H9 (cell line): ENCODE results near the gene OSR1. TPM values are rescaled to one million over a fixed set of nuclear protein-coding genes. Genes with fewer than 3 reads are reported as not detected.

Source experiments
- DNase-seq: peaks from one replicate; pipeline ENCODE4 v3.0.0-alpha.2; 2017
- H2AFZ ChIP-seq: one replicate; pipeline ENCODE4 v1.6.1; 2013; ENCODE audit warnings: mild to moderate bottlenecking, low read length, control low read depth, moderate library complexity
- H2AK5ac ChIP-seq: 2 replicates; pipeline ENCODE4 v1.6.1; 2013; ENCODE audit warnings: low read length, control low read depth, mixed read lengths; ENCODE audit not compliant: insufficient read length
- H2BK120ac ChIP-seq: one replicate; pipeline ENCODE4 v1.6.1; 2013; ENCODE audit warnings: low read depth, mild to moderate bottlenecking, low read length, control low read depth, inconsistent platforms; ENCODE audit not compliant: poor library complexity, severe bottlenecking
- H2BK12ac ChIP-seq: 2 replicates; pipeline ENCODE4 v1.6.1; 2013; ENCODE audit warnings: low read length, control low read depth, mixed read lengths, low read depth; ENCODE audit not compliant: insufficient read length
- H2BK15ac ChIP-seq: 2 replicates; pipeline ENCODE4 v1.6.1; 2013; ENCODE audit warnings: low read depth, low read length, control low read depth
- H2BK20ac ChIP-seq: one replicate; pipeline ENCODE4 v1.6.1; 2013; ENCODE audit warnings: low read depth, mild to moderate bottlenecking, low read length, control low read depth, inconsistent platforms; ENCODE audit not compliant: poor library complexity, severe bottlenecking
- H2BK5ac ChIP-seq: 2 replicates; pipeline ENCODE4 v1.6.1; 2013; ENCODE audit warnings: low read length, control low read depth, mixed read lengths; ENCODE audit not compliant: insufficient read length
- H3K14ac ChIP-seq: 2 replicates; pipeline ENCODE4 v1.6.1; 2013; ENCODE audit warnings: low read length, control low read depth; ENCODE audit not compliant: insufficient read depth
- H3K18ac ChIP-seq: 2 replicates; pipeline ENCODE4 v1.6.1; 2013; ENCODE audit warnings: low read depth, mild to moderate bottlenecking, mixed read lengths, low read length, control low read depth; ENCODE audit not compliant: insufficient read length
- H3K23ac ChIP-seq: 2 replicates; pipeline ENCODE4 v1.6.1; 2013; ENCODE audit warnings: low read length, control low read depth, mixed read lengths, low read depth; ENCODE audit not compliant: insufficient read length
- H3K23me2 ChIP-seq: 2 replicates; pipeline ENCODE4 v1.6.1; 2013; ENCODE audit warnings: low read depth, mild to moderate bottlenecking, mixed read lengths, low read length, control low read depth; ENCODE audit not compliant: insufficient read length, poor library complexity, severe bottlenecking
- H3K27ac ChIP-seq: 2 replicates; pipeline ENCODE4 v1.5.1; 2013; ENCODE audit warnings: low read length, control low read depth, mixed read lengths, low read depth; ENCODE audit not compliant: insufficient read length
- H3K27me3 ChIP-seq: 2 replicates; pipeline ENCODE4 v1.6.1; 2013; ENCODE audit warnings: low read length, control low read depth, inconsistent platforms; ENCODE audit not compliant: insufficient read depth
- H3K4ac ChIP-seq: 2 replicates; pipeline ENCODE4 v1.6.1; 2013; ENCODE audit warnings: low read depth, mild to moderate bottlenecking, control low read depth, inconsistent platforms, low read length, moderate library complexity
- H3K4me1 ChIP-seq: 2 replicates; pipeline ENCODE4 v1.6.1; 2013; ENCODE audit warnings: low read length, control low read depth, inconsistent platforms; ENCODE audit not compliant: insufficient read depth
- H3K4me2 ChIP-seq: 2 replicates; pipeline ENCODE4 v1.6.1; 2013; ENCODE audit warnings: low read length, control low read depth, mixed read lengths; ENCODE audit not compliant: insufficient read length, insufficient read depth
- H3K56ac ChIP-seq: 2 replicates; pipeline ENCODE4 v1.6.1; 2013; ENCODE audit warnings: low read depth, mild to moderate bottlenecking, mixed read lengths, low read length, control low read depth; ENCODE audit not compliant: insufficient read length
- H3K79me1 ChIP-seq: 2 replicates; pipeline ENCODE4 v1.6.1; 2013; ENCODE audit warnings: low read depth, mild to moderate bottlenecking, moderate library complexity, low read length, control low read depth, inconsistent platforms; ENCODE audit not compliant: insufficient read depth, poor library complexity, severe bottlenecking
- H3K79me2 ChIP-seq: 2 replicates; pipeline ENCODE4 v1.6.1; 2013; ENCODE audit warnings: low read length, control low read depth, inconsistent platforms; ENCODE audit not compliant: insufficient read depth
- H3K9ac ChIP-seq: 2 replicates; pipeline ENCODE4 v1.6.1; 2013; ENCODE audit warnings: low read length, control low read depth, mixed read lengths; ENCODE audit not compliant: insufficient read length; ENCODE audit errors: extremely low read depth
- H3K9me3 ChIP-seq: one replicate; pipeline ENCODE4 v1.6.1; 2013; ENCODE audit warnings: low read depth, low read length, inconsistent platforms; ENCODE audit not compliant: control insufficient read depth
- H3T11ph ChIP-seq: one replicate; pipeline ENCODE4 v1.6.1; 2013; ENCODE audit warnings: mild to moderate bottlenecking, low read length, control low read depth, inconsistent platforms
- H4K20me1 ChIP-seq: one replicate; pipeline ENCODE4 v1.6.1; 2013; ENCODE audit not compliant: control insufficient read depth, insufficient read length, insufficient read depth
- H4K5ac ChIP-seq: 2 replicates; pipeline ENCODE4 v1.6.1; 2013; ENCODE audit warnings: low read depth, mild to moderate bottlenecking, mixed read lengths, low read length, control low read depth; ENCODE audit not compliant: insufficient read length
- H4K8ac ChIP-seq: replicated peaks from 2 replicates; pipeline ENCODE4 v1.6.1; 2013; ENCODE audit warnings: low read length, control low read depth, mixed read lengths, low read depth; ENCODE audit not compliant: insufficient read length
- H4K91ac ChIP-seq: 2 replicates; pipeline ENCODE4 v1.6.1; 2013; ENCODE audit warnings: low read depth, mild to moderate bottlenecking, moderate library complexity, mixed read lengths, low read length, control low read depth; ENCODE audit not compliant: insufficient read length
- H3K27ac Mint-ChIP-seq, 3 experiments: 2 replicates in 2 of 3; 3 replicates in 1 of 3; pipeline ENCODE4 v1.8.0; 2020 to 2021; ENCODE audit warnings: mixed read lengths in 3 of 3, mild to moderate bottlenecking in 1 of 3, moderate library complexity in 1 of 3
- H3K27me3 Mint-ChIP-seq: 2 replicates; pipeline ENCODE4 v1.8.0; 2021; ENCODE audit warnings: low read depth, mild to moderate bottlenecking, moderate library complexity, mixed read lengths
- H3K36me3 Mint-ChIP-seq, 3 experiments: 2 replicates in 2 of 3; 3 replicates in 1 of 3; pipeline ENCODE4 v1.8.0; 2020 to 2021; ENCODE audit warnings: low read depth in 3 of 3, mixed read lengths in 3 of 3; ENCODE audit not compliant: insufficient read depth in 1 of 3
- H3K4me1 Mint-ChIP-seq, 2 experiments: 2 replicates each; pipeline ENCODE4 v1.8.0; 2020; ENCODE audit warnings: mixed read lengths in 2 of 2
- H3K4me3 Mint-ChIP-seq, 2 experiments: 2 replicates in 1 of 2; 3 replicates in 1 of 2; pipeline ENCODE4 v1.8.0; 2020 to 2021; ENCODE audit warnings: mild to moderate bottlenecking in 2 of 2, mixed read lengths in 2 of 2, moderate library complexity in 1 of 2
- H3K9me3 Mint-ChIP-seq, 2 experiments: 2 replicates in 1 of 2; 3 replicates in 1 of 2; pipeline ENCODE4 v1.8.0; 2020; ENCODE audit warnings: mild to moderate bottlenecking in 2 of 2, mixed read lengths in 2 of 2, moderate library complexity in 1 of 2
- WGBS: extraction: QIAGEN DNeasy Blood & Tissue Kit; methylation state at CpG from one replicate; pipeline ENCODE4 v1.1.7; 2013; ENCODE audit warnings: missing lambda C conversion rate, low lambda C conversion rate, mixed read lengths; ENCODE audit not compliant: insufficient read length; ENCODE audit errors: extremely low coverage; 5-methylcytosine and 5-hydroxymethylcytosine counted together
- total RNA-seq: library from RNA; stranded (reverse); gene quantifications from 2 replicates; pipeline ENCODE4 v1.2.1, GENCODE V29; 2021
- TF ChIP-seq, protein P1 (sequence below): fragments of 200-600 bp; sonication (generic); conservative IDR thresholded peaks from 3 replicates; pipeline ENCODE4 v1.8.0; 2021; ENCODE audit warnings: antibody characterized with exemption, mild to moderate bottlenecking

Gene OSR1
- total RNA-seq, 1 experiment from 2014 or later, result 0.35 TPM

DNA sequence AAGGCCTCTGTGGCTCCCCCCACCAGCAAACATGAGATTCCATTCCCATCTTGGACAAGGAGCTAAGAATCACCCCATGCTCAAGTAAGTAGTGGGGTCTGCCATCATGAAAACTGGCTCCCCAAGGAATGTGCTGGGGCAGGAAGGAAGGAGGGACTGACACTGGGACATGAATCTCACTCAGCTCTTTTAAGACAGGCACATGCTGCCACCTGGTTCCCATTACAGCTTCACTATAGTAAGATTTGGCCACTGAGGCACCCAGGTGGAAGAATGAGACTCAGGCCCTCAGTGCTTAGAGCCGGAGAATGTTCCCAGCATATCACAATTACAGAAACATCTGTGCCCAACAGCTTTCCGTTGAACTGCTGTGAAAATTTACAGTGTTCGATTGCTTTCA lies 38.7 kb downstream of the OSR1 start:
- Histone ChIP-seq H2BK5ac (no peak overlapping the region), H2AFZ (no peak overlapping the region), H3K4me2 (no peak overlapping the region), H3K4me1 (no peaks in the 10 kb centered on the region), H3K56ac (no peak overlapping the region), H4K8ac (no peak overlapping the region), H2BK12ac (no peak overlapping the region), H3K18ac (no peak overlapping the region), H3T11ph (no peak overlapping the region), H3K23ac (no peak overlapping the region), H2BK15ac (no peak overlapping the region), H3K27me3 (no peaks in the 10 kb centered on the region), H2AK5ac (no peak overlapping the region), H2BK120ac (no peak overlapping the region), H3K79me2 (no peaks in the 10 kb centered on the region), H4K20me1 (no peaks in the 10 kb centered on the region), H3K4ac (no peak overlapping the region), H3K14ac (no peak overlapping the region), H3K9me3 (no peaks in the 10 kb centered on the region), H3K27ac (no peak overlapping the region), H4K5ac (no peak overlapping the region), H4K91ac (no peak overlapping the region), H3K9ac (no peak overlapping the region), H2BK20ac (no peak overlapping the region), H3K23me2 (no peaks in the 10 kb centered on the region), H3K79me1 (no peaks in the 10 kb centered on the region)
- H3K4me1 Mint-ChIP-seq, result no peaks in the 10 kb centered on the region
- WGBS, result no CpG with 5 or more reads among the region's 3 CpGs
- no peaks in the 10 kb centered on the region for H3K36me3 Mint-ChIP-seq
- H3K27me3 Mint-ChIP-seq, result no peaks in the 10 kb centered on the region
- no peaks in the 10 kb centered on the region; a peak in 2 of 5 replicates for H3K9me3 Mint-ChIP-seq
- TF ChIP-seq, protein P1, sequence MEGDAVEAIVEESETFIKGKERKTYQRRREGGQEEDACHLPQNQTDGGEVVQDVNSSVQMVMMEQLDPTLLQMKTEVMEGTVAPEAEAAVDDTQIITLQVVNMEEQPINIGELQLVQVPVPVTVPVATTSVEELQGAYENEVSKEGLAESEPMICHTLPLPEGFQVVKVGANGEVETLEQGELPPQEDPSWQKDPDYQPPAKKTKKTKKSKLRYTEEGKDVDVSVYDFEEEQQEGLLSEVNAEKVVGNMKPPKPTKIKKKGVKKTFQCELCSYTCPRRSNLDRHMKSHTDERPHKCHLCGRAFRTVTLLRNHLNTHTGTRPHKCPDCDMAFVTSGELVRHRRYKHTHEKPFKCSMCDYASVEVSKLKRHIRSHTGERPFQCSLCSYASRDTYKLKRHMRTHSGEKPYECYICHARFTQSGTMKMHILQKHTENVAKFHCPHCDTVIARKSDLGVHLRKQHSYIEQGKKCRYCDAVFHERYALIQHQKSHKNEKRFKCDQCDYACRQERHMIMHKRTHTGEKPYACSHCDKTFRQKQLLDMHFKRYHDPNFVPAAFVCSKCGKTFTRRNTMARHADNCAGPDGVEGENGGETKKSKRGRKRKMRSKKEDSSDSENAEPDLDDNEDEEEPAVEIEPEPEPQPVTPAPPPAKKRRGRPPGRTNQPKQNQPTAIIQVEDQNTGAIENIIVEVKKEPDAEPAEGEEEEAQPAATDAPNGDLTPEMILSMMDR, result no peak
- no peak overlapping the region for H3K4me3 Mint-ChIP-seq
- DNase-seq, result no peak
- no peak overlapping the region; a peak in 1 of 7 replicates for H3K27ac Mint-ChIP-seq
